NCI-H524 (cell line): ENCODE measurements around the gene PALD1.
"Not testable (repeated sequence)": the region's sequence is repeated elsewhere in the genome, so short reads cannot be mapped to it uniquely, and the experiment has no call there.

Experiments used
- DNase-seq, 2 experiments: peaks; one replicate each; lab custom pipeline; 2025; lab: John Stamatoyannopoulos, UW

PALD1 gene

GRCh38 chr10:70571636-70572439, 93.3 kb downstream of the PALD1 start:
- DNase-seq: no peak

- DNase-seq: no peak
Observed at GRCh38 chr10:70573599-70574506, 95.3 kb downstream of the PALD1 start.

- no peak for DNase-seq
Observed at GRCh38 chr10:70575486-70575873, 96.9 kb downstream of the PALD1 start.

- no peak for DNase-seq
Observed at GRCh38 chr10:70575874-70576802, 97.6 kb downstream of the PALD1 start.

- DNase-seq: no peak
Observed at GRCh38 chr10:70576803-70577517, 98.4 kb downstream of the PALD1 start.

- DNase-seq: no peak
Observed at GRCh38 chr10:70578371-70578947, 99.9 kb downstream of the PALD1 start.

GRCh38 chr10:70579234-70580002, 100.9 kb downstream of the PALD1 start:
- DNase-seq: no peak

- DNase-seq: not testable (repeated sequence)
Observed at GRCh38 chr10:70581176-70581575, 102.6 kb downstream of the PALD1 start.

- no peak for DNase-seq
Observed at GRCh38 chr10:70582793-70583668, 104.5 kb downstream of the PALD1 start.

GRCh38 chr10:70583669-70584037, 105.1 kb downstream of the PALD1 start:
- DNase-seq: no peak

- no peak for DNase-seq
Observed at GRCh38 chr10:70584366-70584765, 105.8 kb downstream of the PALD1 start.

GRCh38 chr10:70584909-70585544, 106.5 kb downstream of the PALD1 start:
- peak; percentile 61 to 82 for DNase-seq

GRCh38 chr10:70585578-70586169, 107.1 kb downstream of the PALD1 start:
- peak in 1 of 2 experiments; percentile 32 for DNase-seq

GRCh38 chr10:70586348-70586930, 107.9 kb downstream of the PALD1 start:
- no peak for DNase-seq

GRCh38 chr10:70587045-70587658, 108.6 kb downstream of the PALD1 start:
- DNase-seq: no peak

- DNase-seq: no peak
Observed at GRCh38 chr10:70588255-70588654, 109.7 kb downstream of the PALD1 start.

- no peak for DNase-seq
Observed at GRCh38 chr10:70588859-70589570, 110.4 kb downstream of the PALD1 start.
